K562 (cell line): ENCODE measurements around the gene SLC4A1. TPM values are rescaled to one million over a fixed set of nuclear protein-coding genes. Genes with fewer than 3 reads are reported as not detected.
A peak's percentile ranks its signal among the peaks of the same experiment; 100 is the strongest.

ENCODE experiments used
- ATAC-seq: fragments of 200-7000 bp; cut with Tn5 transposase; 3 replicates; pipeline ENCODE4 v1.9.1; 2020; ENCODE audit warnings: moderate library complexity
- BruUV-seq: library from RNA; stranded (reverse); fragments of 400-500 nt; replicated peaks from 2 replicates; lab custom pipeline; 2021; lab: Mats Ljungman, UMichigan
- CTCF ChIA-PET: fragments of 300-600 bp; formaldehyde crosslinking; extraction: SDS; loops from one replicate; lab custom pipeline; 2021; ENCODE audit warnings: low intra/inter-chr PET ratio; lab: Yijun Ruan, JAX
- POLR2A ChIA-PET: fragments of 300-600, 350-650 bp; sonication (Branson Sonifier 250); formaldehyde crosslinking; extraction: SDS; loops from one replicate; lab custom pipeline; 2021; ENCODE audit warnings: antibody characterized with exemption, inconsistent platforms; lab: Yijun Ruan, JAX
- DNase-seq, 4 experiments: peaks; one replicate each; pipeline versions ENCODE4 v3.0.0 to v3.0.0-alpha.2; 2011 to 2018; ENCODE audit warnings: low spot score in 3 of 4, mixed read lengths in 3 of 4; ENCODE audit errors: extremely low read depth in 1 of 4
- FAIRE-seq: peaks from 2 replicates; lab custom pipeline; 2011; peaks lifted over from hg19 to GRCh38; lab: Jason Lieb, UNC
- H2AFZ ChIP-seq: 2 replicates; pipeline ENCODE4 v1.6.0; 2011; ENCODE audit warnings: low read depth, low read length, control low read depth, inconsistent platforms
- H3K27ac ChIP-seq: fragments of 200-600 bp; 3 replicates; pipeline ENCODE4 v1.8.0; 2011; ENCODE audit warnings: low read depth, mild to moderate bottlenecking, control low read depth, inconsistent platforms, low read length, moderate library complexity, mixed read lengths; ENCODE audit errors: extremely low read depth
- H3K27me3 ChIP-seq, 2 experiments: fragments of 300-600 bp in 1 of 2; 2 replicates in 1 of 2; 3 replicates in 1 of 2; pipeline versions ENCODE4 v1.6.0 to v1.8.0; 2011; ENCODE audit warnings: inconsistent platforms in 2 of 2, low read length in 2 of 2, mild to moderate bottlenecking in 1 of 2, mixed read lengths in 1 of 2, moderate library complexity in 1 of 2; ENCODE audit not compliant: control insufficient read depth in 2 of 2, insufficient read depth in 2 of 2
- H3K36me3 ChIP-seq: fragments of 300-600 bp; 3 replicates; pipeline ENCODE4 v1.8.0; 2011; ENCODE audit warnings: mild to moderate bottlenecking, low read length, inconsistent platforms; ENCODE audit not compliant: control insufficient read depth, insufficient read depth
- H3K4me1 ChIP-seq, 2 experiments: fragments of 200-600 bp in 1 of 2; replicated peaks in 1 of 2; 2 replicates in 1 of 2; 3 replicates in 1 of 2; pipeline versions ENCODE4 v1.5.1 to v1.8.0; 2011; ENCODE audit warnings: inconsistent platforms in 2 of 2, low read length in 2 of 2, mild to moderate bottlenecking in 1 of 2, mixed read lengths in 1 of 2, moderate library complexity in 1 of 2; ENCODE audit not compliant: control insufficient read depth in 2 of 2, insufficient read depth in 2 of 2
- H3K4me2 ChIP-seq: 2 replicates; pipeline ENCODE4 v1.6.1; 2011; ENCODE audit warnings: low read length, control low read depth, inconsistent platforms, mixed read lengths; ENCODE audit not compliant: insufficient read depth
- H3K4me3 ChIP-seq: fragments of 200-600 bp; sonication (generic), shearing (Covaris generic); 2 replicates; pipeline ENCODE4 v1.5.1; 2016; ENCODE audit warnings: control low read depth, inconsistent platforms
- H3K79me2 ChIP-seq: fragments of 200-600 bp; 3 replicates; pipeline ENCODE4 v1.8.0; 2011; ENCODE audit warnings: low read length, inconsistent platforms; ENCODE audit not compliant: control insufficient read depth, insufficient read depth
- H3K9ac ChIP-seq, 2 experiments: 2 replicates each; pipeline versions ENCODE4 v1.6.0 to v1.6.1; 2011; ENCODE audit warnings: low read depth in 2 of 2, low read length in 2 of 2, control low read depth in 1 of 2, inconsistent platforms in 1 of 2, mild to moderate bottlenecking in 1 of 2, mixed read lengths in 1 of 2; ENCODE audit not compliant: insufficient read depth in 1 of 2
- H3K9me1 ChIP-seq: one replicate; pipeline ENCODE4 v1.6.0; 2011; ENCODE audit warnings: inconsistent platforms, mild to moderate bottlenecking, low read length, moderate library complexity; ENCODE audit not compliant: control insufficient read depth, insufficient read depth
- H3K9me3 ChIP-seq: replicated peaks from 2 replicates; pipeline ENCODE4 v1.5.1; 2011; ENCODE audit warnings: low read depth, low read length, inconsistent platforms; ENCODE audit not compliant: control insufficient read depth, insufficient read depth
- H4K20me1 ChIP-seq: replicated peaks from 2 replicates; pipeline ENCODE4 v1.6.1; 2011; ENCODE audit warnings: low read length, inconsistent platforms, mixed read lengths; ENCODE audit not compliant: control insufficient read depth, insufficient read depth
- ESRRA ChIP-seq: fragments of 450-650 bp; IDR thresholded peaks from 2 replicates; pipeline ENCODE4 v1.6.1; 2014; ENCODE audit warnings: low read depth, mild to moderate bottlenecking, moderate library complexity, borderline replicate concordance
- KHSRP ChIP-seq: fragments of 450-650 bp; IDR thresholded peaks from 2 replicates; pipeline ENCODE4 v1.6.1; 2017
- TBL1XR1 ChIP-seq, 2 experiments: IDR thresholded peaks; 2 replicates each; pipeline ENCODE4 v1.6.1; 2012; ENCODE audit warnings: improper control_type of control experiment in 2 of 2, low read length in 2 of 2, mild to moderate bottlenecking in 1 of 2
- WHSC1 ChIP-seq: IDR thresholded peaks from one replicate; pipeline ENCODE4 v1.6.1; 2012; ENCODE audit warnings: low read length, control low read depth, inconsistent platforms
- ZNF707 ChIP-seq: fragments of 250-450 bp; sonication (Bioruptor Pico); conservative IDR thresholded peaks from 2 replicates; pipeline ENCODE4 v1.8.0; 2022; ENCODE audit warnings: inconsistent platforms, mild to moderate bottlenecking, moderate library complexity
- ZNF830 ChIP-seq: fragments of 250-450 bp; sonication (Bioruptor Pico); IDR thresholded peaks from 2 replicates; pipeline ENCODE4 v1.5.0; 2021; ENCODE audit warnings: mild to moderate bottlenecking
- WGBS: fragments of 100-300 bp; shearing (Covaris generic); methylation state at CpG from one replicate; pipeline ENCODE4 v1.1.6; 2016; ENCODE audit warnings: low coverage, mixed read lengths; ENCODE audit not compliant: insufficient coverage; ENCODE audit errors: missing lambda C conversion rate; 5-methylcytosine and 5-hydroxymethylcytosine counted together
- in situ Hi-C: fragments of 300-500 bp; cut with MboI; formaldehyde crosslinking; loops from 4 replicates; pipeline ENCODE4 v1.15.0; 2018; ENCODE audit warnings: inconsistent platforms, mixed read lengths
- intact Hi-C: fragments of 100-400 bp; cut with micrococcal nuclease; formaldehyde crosslinking; loops from 2 replicates; pipeline ENCODE4 v1.14.2; 2022
- polyA plus RNA-seq, 8 experiments: library from polyadenylated mRNA; depleted of rRNA in 4 of 8; stranded (reverse) in 5 of 8; unstranded in 3 of 8; fragments of >200 nt; fragmentation: Nextera tagmentation in 2 of 8; fragmentation: Illumina TruSeq in 1 of 8; extraction: Ambion mirVana in 2 of 8; extraction: Trizol in 1 of 8; gene quantifications; 2 replicates each; pipeline versions ENCODE4 v1.2.1 to v1.2.3, GENCODE V29; 2011 to 2014; ENCODE audit warnings: inconsistent platforms in 1 of 8, missing spikeins in 1 of 8
- total RNA-seq, 7 experiments: library from RNA; depleted of rRNA in 6 of 7; stranded (reverse); fragments of >200 nt in 6 of 7; fragmentation: Illumina TruSeq in 2 of 7; extraction: Trizol in 2 of 7; gene quantifications; 2 replicates each; pipeline versions ENCODE4 v1.2.1 to v1.2.3, GENCODE V29; 2011 to 2021; ENCODE audit warnings: low replicate concordance in 1 of 7
- TF ChIP-seq, protein P1 (sequence below): fragments of 450-650 bp; formaldehyde crosslinking; IDR thresholded peaks from 2 replicates; pipeline ENCODE4 v1.4.0; 2020; ENCODE audit warnings: mild to moderate bottlenecking, moderate library complexity
- TF ChIP-seq, protein P2 (sequence below), 2 experiments: fragments of 450-650 bp; IDR thresholded peaks; 2 replicates each; pipeline ENCODE4 v1.6.1; 2018; ENCODE audit warnings: mild to moderate bottlenecking in 2 of 2, low read depth in 1 of 2; ENCODE audit not compliant: partially characterized antibody in 2 of 2
- TF ChIP-seq, protein P3 (sequence below), 2 experiments: fragments of 200-800 bp in 1 of 2; sonication (Bioruptor generic) in 1 of 2; sonication (generic) in 1 of 2; formaldehyde crosslinking in 1 of 2; IDR thresholded peaks in 1 of 2; conservative IDR thresholded peaks in 1 of 2; 2 replicates each; pipeline versions ENCODE4 v1.5.0 to v1.6.1; 2016 to 2020; ENCODE audit warnings: missing compliant biosample characterization in 1 of 2, missing genetic modification characterization in 1 of 2, missing genetic modification reagents in 1 of 2

SLC4A1 gene
- total and polyA plus RNA-seq, 9 of the 15 experiments (the other 6 are each of a cell fraction or from before 2014, with no cell fraction given): 0.14 to 1.00 (median 0.53) TPM

DNA sequence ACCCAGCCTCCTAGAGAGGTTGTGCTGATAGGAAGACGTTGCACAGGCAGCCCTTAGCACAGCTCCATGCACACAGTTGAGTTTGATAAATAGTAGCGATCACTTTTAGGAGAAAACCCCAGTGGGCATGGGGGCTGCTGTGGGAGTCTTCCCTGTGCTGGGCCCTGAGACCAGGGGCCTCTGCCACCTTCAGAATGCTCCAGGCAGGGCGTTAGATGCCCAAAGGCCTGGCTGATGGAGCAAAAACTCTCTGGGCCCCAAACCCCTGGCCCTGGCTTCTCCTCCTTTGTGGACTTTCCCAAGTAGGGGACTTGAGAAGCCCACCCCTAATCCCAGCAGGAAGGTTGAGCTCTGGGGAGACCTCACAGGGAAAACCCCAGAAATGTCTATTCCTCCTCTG lies 14.3 kb upstream of the SLC4A1 start:
- Histone ChIP-seq H3K9me3 (no peaks in the 10 kb centered on the region), H3K27ac (peak overlapping the region; percentile 44; the same call in 2 of the 3 replicates), H3K9me1 (no peaks in the 10 kb centered on the region), H3K4me2 (peak overlapping the region; percentile 3; the same call in 1 of the 2 replicates), H3K36me3 (no peaks in the 10 kb centered on the region), H3K9ac (peak overlapping the region; percentile 61 to 71; a peak in 3 of 4 replicates), H4K20me1 (no peaks in the 10 kb centered on the region), H3K4me1 (peaks cover 43 to 58% of the 10 kb centered on the region in 2 experiments), H3K4me3 (no peak overlapping the region), H3K79me2 (no peaks in the 10 kb centered on the region), H3K27me3 (no peaks in the 10 kb centered on the region), H2AFZ (peak overlapping the region; percentile 70)
- 25% methylated on average over 3 of the region's 3 CpGs for WGBS
- DNase-seq: no peak
- ChIA-PET CTCF (no interaction called here), POLR2A (interaction anchor here (0.6 to 1.8 kb wide), 6 partner anchors 8 to 69 kb away, joined by 3 to 8 read pairs (median 4); no protein-coding TSS in a partner anchor)
- FAIRE-seq: no peak
- intact Hi-C loops: no loop called here
- in situ Hi-C loops: no loop called here
- BruUV-seq: no TSS peak
- peak; percentile 7 for ATAC-seq
- TF ChIP-seq, protein P1, sequence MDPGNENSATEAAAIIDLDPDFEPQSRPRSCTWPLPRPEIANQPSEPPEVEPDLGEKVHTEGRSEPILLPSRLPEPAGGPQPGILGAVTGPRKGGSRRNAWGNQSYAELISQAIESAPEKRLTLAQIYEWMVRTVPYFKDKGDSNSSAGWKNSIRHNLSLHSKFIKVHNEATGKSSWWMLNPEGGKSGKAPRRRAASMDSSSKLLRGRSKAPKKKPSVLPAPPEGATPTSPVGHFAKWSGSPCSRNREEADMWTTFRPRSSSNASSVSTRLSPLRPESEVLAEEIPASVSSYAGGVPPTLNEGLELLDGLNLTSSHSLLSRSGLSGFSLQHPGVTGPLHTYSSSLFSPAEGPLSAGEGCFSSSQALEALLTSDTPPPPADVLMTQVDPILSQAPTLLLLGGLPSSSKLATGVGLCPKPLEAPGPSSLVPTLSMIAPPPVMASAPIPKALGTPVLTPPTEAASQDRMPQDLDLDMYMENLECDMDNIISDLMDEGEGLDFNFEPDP (CRISPR knock-in tag): no peak
- TF ChIP-seq, protein P2, sequence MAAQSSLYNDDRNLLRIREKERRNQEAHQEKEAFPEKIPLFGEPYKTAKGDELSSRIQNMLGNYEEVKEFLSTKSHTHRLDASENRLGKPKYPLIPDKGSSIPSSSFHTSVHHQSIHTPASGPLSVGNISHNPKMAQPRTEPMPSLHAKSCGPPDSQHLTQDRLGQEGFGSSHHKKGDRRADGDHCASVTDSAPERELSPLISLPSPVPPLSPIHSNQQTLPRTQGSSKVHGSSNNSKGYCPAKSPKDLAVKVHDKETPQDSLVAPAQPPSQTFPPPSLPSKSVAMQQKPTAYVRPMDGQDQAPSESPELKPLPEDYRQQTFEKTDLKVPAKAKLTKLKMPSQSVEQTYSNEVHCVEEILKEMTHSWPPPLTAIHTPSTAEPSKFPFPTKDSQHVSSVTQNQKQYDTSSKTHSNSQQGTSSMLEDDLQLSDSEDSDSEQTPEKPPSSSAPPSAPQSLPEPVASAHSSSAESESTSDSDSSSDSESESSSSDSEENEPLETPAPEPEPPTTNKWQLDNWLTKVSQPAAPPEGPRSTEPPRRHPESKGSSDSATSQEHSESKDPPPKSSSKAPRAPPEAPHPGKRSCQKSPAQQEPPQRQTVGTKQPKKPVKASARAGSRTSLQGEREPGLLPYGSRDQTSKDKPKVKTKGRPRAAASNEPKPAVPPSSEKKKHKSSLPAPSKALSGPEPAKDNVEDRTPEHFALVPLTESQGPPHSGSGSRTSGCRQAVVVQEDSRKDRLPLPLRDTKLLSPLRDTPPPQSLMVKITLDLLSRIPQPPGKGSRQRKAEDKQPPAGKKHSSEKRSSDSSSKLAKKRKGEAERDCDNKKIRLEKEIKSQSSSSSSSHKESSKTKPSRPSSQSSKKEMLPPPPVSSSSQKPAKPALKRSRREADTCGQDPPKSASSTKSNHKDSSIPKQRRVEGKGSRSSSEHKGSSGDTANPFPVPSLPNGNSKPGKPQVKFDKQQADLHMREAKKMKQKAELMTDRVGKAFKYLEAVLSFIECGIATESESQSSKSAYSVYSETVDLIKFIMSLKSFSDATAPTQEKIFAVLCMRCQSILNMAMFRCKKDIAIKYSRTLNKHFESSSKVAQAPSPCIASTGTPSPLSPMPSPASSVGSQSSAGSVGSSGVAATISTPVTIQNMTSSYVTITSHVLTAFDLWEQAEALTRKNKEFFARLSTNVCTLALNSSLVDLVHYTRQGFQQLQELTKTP (IDR thresholded peaks at IDR 0.05; ENCODE audit: low read depth in 1 of 2, partially characterized antibody in 2 of 2): no peak
- TF ChIP-seq ZNF707 (CRISPR knock-in tag): no peak
- TF ChIP-seq TBL1XR1 (IDR thresholded peaks at IDR 0.05; ENCODE audit: low read length in 2 of 2): no peak
- TF ChIP-seq ESRRA: no peak
- TF ChIP-seq ZNF830 (CRISPR knock-in tag): no peak
- TF ChIP-seq KHSRP: no peak
- TF ChIP-seq WHSC1: no peak
- TF ChIP-seq, protein P3, sequence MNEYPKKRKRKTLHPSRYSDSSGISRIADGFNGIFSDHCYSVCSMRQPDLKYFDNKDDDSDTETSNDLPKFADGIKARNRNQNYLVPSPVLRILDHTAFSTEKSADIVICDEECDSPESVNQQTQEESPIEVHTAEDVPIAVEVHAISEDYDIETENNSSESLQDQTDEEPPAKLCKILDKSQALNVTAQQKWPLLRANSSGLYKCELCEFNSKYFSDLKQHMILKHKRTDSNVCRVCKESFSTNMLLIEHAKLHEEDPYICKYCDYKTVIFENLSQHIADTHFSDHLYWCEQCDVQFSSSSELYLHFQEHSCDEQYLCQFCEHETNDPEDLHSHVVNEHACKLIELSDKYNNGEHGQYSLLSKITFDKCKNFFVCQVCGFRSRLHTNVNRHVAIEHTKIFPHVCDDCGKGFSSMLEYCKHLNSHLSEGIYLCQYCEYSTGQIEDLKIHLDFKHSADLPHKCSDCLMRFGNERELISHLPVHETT (CRISPR knock-in tag; conservative IDR thresholded peaks at IDR 0.05 in 1 of 2, IDR thresholded peaks at IDR 0.05 in 1 of 2): no peak
